OCI-LY7 (cell line): ENCODE measurements around the gene CPLX3. TPM values are rescaled to one million over a fixed set of nuclear protein-coding genes. Genes with fewer than 3 reads are reported as not detected.

Source experiments
- BruUV-seq: library from RNA; stranded (reverse); fragments of 400-500 nt; replicated peaks from 2 replicates; lab custom pipeline; 2021; lab: Mats Ljungman, UMichigan
- CTCF ChIA-PET: fragments of 300-600 bp; sonication (Branson Sonifier 250); formaldehyde crosslinking; loops from one replicate; lab custom pipeline; 2022; ENCODE audit warnings: antibody characterized with exemption; ENCODE audit not compliant: unreplicated experiment; lab: Charles Lee
- POLR2A ChIA-PET: fragments of 300-600 bp; sonication (Branson Sonifier 250); formaldehyde crosslinking; loops from one replicate; lab custom pipeline; 2022; ENCODE audit warnings: antibody characterized with exemption; lab: Charles Lee
- DNase-seq: peaks from one replicate; pipeline ENCODE4 v3.0.0-alpha.2; 2015; ENCODE audit warnings: low spot score
- H2AFZ ChIP-seq: fragments of 200-600 bp; sonication (generic), shearing (Covaris generic); 2 replicates; pipeline ENCODE4 v1.6.1; 2014; ENCODE audit warnings: mild to moderate bottlenecking, antibody characterized with exemption, low read length, moderate library complexity
- H3K27ac ChIP-seq: fragments of 200-600 bp; sonication (generic); 2 replicates; pipeline ENCODE4 v1.5.1; 2014; ENCODE audit warnings: mixed run types, low read depth, mild to moderate bottlenecking, moderate library complexity, low read length, inconsistent platforms; ENCODE audit not compliant: poor library complexity, severe bottlenecking
- H3K36me3 ChIP-seq: fragments of 200-600 bp; sonication (generic); 2 replicates; pipeline ENCODE4 v1.6.1; 2014; ENCODE audit warnings: mild to moderate bottlenecking, antibody characterized with exemption, low read length, moderate library complexity, mixed read lengths; ENCODE audit not compliant: insufficient read depth
- H3K4me1 ChIP-seq: fragments of 200-600 bp; sonication (generic); 2 replicates; pipeline ENCODE4 v1.5.1; 2014; ENCODE audit warnings: mild to moderate bottlenecking, low read length; ENCODE audit not compliant: insufficient read depth, poor library complexity, severe bottlenecking
- H3K4me2 ChIP-seq: fragments of 200-600 bp; sonication (generic); 2 replicates; pipeline ENCODE4 v1.6.1; 2014; ENCODE audit warnings: mild to moderate bottlenecking, low read length
- H3K4me3 ChIP-seq: fragments of 200-600 bp; sonication (generic); 2 replicates; pipeline ENCODE4 v1.5.1; 2014; ENCODE audit warnings: mild to moderate bottlenecking, low read depth, low read length; ENCODE audit not compliant: poor library complexity, severe bottlenecking
- H3K79me2 ChIP-seq: fragments of 200-600 bp; sonication (generic); 2 replicates; pipeline ENCODE4 v1.6.1; 2016; ENCODE audit warnings: low read depth, mild to moderate bottlenecking, low read length, moderate library complexity, mixed read lengths; ENCODE audit not compliant: insufficient read depth
- H3K9me2 ChIP-seq: fragments of 200-600 bp; sonication (generic); 2 replicates; pipeline ENCODE4 v1.6.1; 2016; ENCODE audit warnings: mild to moderate bottlenecking, low read length, mixed read lengths; ENCODE audit not compliant: insufficient read depth
- H3K9me3 ChIP-seq: fragments of 200-600 bp; sonication (generic); 2 replicates; pipeline ENCODE4 v1.6.1; 2014; ENCODE audit warnings: mild to moderate bottlenecking, mixed run types, low read length, mixed read lengths
- H4K20me1 ChIP-seq: fragments of 200-600 bp; sonication (generic); 2 replicates; pipeline ENCODE4 v1.6.1; 2014; ENCODE audit warnings: mild to moderate bottlenecking, antibody characterized with exemption, low read length, moderate library complexity, mixed read lengths; ENCODE audit not compliant: insufficient read depth
- EZH2phosphoT487 ChIP-seq: fragments of 200-600 bp; sonication (generic); IDR thresholded peaks from 2 replicates; pipeline ENCODE4 v1.6.1; 2018; ENCODE audit warnings: low read depth, borderline replicate concordance, mild to moderate bottlenecking, mixed run types, antibody characterized with exemption, low read length, moderate library complexity, mixed read lengths
- intact Hi-C: fragments of 100-400 bp; cut with micrococcal nuclease; formaldehyde crosslinking; loops from one replicate; pipeline ENCODE4 v1.10.0; 2022; ENCODE audit not compliant: unreplicated experiment
- total RNA-seq, 2 experiments: library from RNA; depleted of rRNA in 1 of 2; stranded (reverse); fragments of >200 nt in 1 of 2; shearing (Covaris generic) in 1 of 2; gene quantifications; 2 replicates each; pipeline ENCODE4 v1.2.3, GENCODE V29; 2014 to 2022
- TF ChIP-seq, protein P1 (sequence below): fragments of 200-600 bp; sonication (generic); conservative IDR thresholded peaks from 2 replicates; pipeline ENCODE4 v1.5.1; 2014; ENCODE audit warnings: mild to moderate bottlenecking, antibody characterized with exemption, low read length, moderate library complexity, mixed read lengths

Gene CPLX3
- total RNA-seq, 2 experiments from 2014 or later, result 0.35 to 1.5 TPM

DNA sequence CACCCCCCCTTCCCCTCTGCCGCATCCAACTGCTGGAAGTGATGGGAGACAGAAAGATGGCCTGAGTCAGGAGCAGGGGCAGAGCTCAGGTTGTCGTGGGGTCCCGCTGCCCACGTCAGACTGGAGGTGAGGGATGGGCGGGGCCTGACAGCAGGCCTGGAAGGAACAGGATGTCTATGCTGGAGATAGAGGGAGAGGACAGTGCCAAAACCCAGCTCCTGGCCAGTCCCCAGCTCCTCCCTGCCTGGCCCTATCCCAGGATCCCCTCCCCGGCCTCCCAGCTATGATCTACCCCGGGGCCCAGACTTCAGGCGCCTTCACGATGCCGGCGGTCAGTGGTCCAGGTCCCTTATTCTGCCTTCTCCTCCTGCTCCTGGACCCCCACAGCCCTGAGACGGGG lies 13.9 kb upstream of the CPLX3 start, which contains the start of gene LMAN1L:
LMAN1L (plus strand) TSS at position 303 of the 400 bp plus-strand sequence; CDS start at position 323, 20 bp downstream.
- H3K4me1 ChIP-seq, result peaks cover 12% of the 10 kb centered on the region
- no peak within 1 kb of the TSS for H3K27ac ChIP-seq
- H3K9me3 ChIP-seq, result no peaks in the 10 kb centered on the region
- ChIA-PET CTCF (no interaction called here), POLR2A (no interaction called here)
- H4K20me1 ChIP-seq, result no peaks in the 10 kb centered on the region
- H2AFZ ChIP-seq, result no peak within 1 kb of the TSS
- intact Hi-C loops, result no loop called here
- H3K36me3 ChIP-seq, result no peaks in the 10 kb centered on the region
- no peak for DNase-seq
- no peak within 1 kb of the TSS for H3K4me2 ChIP-seq
- no peak within 1 kb of the TSS for H3K4me3 ChIP-seq
- H3K79me2 ChIP-seq, result no peaks in the 10 kb centered on the region
- no peak for TF ChIP-seq EZH2phosphoT487
- TF ChIP-seq, protein P1, sequence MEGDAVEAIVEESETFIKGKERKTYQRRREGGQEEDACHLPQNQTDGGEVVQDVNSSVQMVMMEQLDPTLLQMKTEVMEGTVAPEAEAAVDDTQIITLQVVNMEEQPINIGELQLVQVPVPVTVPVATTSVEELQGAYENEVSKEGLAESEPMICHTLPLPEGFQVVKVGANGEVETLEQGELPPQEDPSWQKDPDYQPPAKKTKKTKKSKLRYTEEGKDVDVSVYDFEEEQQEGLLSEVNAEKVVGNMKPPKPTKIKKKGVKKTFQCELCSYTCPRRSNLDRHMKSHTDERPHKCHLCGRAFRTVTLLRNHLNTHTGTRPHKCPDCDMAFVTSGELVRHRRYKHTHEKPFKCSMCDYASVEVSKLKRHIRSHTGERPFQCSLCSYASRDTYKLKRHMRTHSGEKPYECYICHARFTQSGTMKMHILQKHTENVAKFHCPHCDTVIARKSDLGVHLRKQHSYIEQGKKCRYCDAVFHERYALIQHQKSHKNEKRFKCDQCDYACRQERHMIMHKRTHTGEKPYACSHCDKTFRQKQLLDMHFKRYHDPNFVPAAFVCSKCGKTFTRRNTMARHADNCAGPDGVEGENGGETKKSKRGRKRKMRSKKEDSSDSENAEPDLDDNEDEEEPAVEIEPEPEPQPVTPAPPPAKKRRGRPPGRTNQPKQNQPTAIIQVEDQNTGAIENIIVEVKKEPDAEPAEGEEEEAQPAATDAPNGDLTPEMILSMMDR, result no peak
- BruUV-seq, result no TSS peak
- no peaks in the 10 kb centered on the region for H3K9me2 ChIP-seq

DNA sequence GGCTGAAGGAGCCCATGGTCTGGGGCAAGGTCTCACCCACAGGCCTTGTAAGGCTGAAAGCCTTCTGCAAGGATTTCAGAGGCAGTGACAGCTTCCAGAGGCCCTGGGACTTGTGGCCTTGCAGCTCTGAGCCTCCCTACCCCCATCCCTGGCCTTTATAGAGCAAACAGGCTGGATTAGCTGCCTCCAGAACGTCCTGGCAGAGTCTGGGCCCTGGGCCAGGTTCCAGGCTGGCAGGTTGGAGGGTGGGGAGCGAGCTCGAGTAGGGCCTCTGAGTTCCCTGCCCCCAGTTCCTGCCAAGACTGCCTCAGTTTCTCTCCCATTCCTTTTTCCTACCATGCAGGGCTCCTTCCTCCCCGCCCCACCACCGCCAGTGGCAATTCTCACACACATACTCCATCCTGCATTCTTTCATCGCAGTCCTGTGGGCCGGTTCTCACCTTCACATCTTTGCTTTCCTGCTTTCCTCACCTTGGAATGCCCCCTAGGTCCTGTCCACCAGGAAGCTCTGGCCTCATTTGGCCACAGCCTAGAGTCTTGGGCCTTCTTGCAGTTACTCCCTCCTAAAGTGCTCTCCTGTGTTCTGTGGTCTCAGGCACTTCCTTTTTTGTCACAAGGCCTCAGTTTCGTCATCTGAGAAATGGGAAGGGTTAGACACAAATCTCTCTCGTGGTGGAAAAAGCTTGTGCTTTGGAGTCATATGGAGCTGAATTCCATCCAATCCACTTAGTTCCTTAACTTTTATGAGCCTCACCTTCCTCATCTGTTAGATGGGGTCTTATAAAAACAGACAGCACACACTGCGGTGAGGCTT lies 11.1 kb upstream of the CPLX3 start:
- H4K20me1 ChIP-seq, result no peaks in the 10 kb centered on the region
- TF ChIP-seq, protein P1, result no peak
- TF ChIP-seq EZH2phosphoT487, result no peak
- no peaks in the 10 kb centered on the region for H3K36me3 ChIP-seq
- H3K4me2 ChIP-seq, result no peak overlapping the region
- ChIA-PET CTCF (no interaction called here), POLR2A (interaction anchor here (0.6 kb wide), 2 partner anchors 55 to 636 kb away, joined by 4 to 7 read pairs; partner anchors contain the start of gene SIN3A)
- no TSS peak for BruUV-seq
- no peak for DNase-seq
- H2AFZ ChIP-seq, result no peak overlapping the region
- no peaks in the 10 kb centered on the region for H3K9me3 ChIP-seq
- no peaks in the 10 kb centered on the region for H3K79me2 ChIP-seq
- intact Hi-C loops, result no loop called here
- no peak overlapping the region for H3K4me3 ChIP-seq
- peaks cover 18% of the 10 kb centered on the region for H3K4me1 ChIP-seq
- no peak overlapping the region for H3K27ac ChIP-seq
- H3K9me2 ChIP-seq, result no peaks in the 10 kb centered on the region

DNA sequence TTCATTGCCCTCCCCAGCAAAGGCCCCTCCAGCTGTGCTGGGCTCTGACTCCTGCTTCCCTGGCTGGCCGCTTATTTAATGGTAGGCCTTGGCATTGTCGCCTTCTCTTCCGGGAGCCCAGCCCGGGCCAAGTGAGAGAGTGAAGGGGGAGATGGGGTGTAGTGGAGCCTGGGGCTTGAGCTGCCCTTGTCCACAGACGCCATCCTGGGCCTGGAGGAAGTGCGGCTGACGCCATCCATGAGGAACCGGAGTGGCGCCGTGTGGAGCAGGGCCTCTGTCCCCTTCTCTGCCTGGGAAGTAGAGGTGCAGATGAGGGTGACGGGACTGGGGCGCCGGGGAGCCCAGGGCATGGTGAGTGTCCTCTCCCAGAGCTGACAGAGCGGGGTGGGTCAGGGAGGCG lies 10.5 kb upstream of the CPLX3 start:
- Histone ChIP-seq H3K9me3 (no peaks in the 10 kb centered on the region), H3K79me2 (no peaks in the 10 kb centered on the region), H4K20me1 (no peaks in the 10 kb centered on the region), H3K4me3 (no peak overlapping the region), H3K4me2 (no peak overlapping the region), H3K27ac (no peak overlapping the region), H2AFZ (no peak overlapping the region), H3K4me1 (peaks cover 25% of the 10 kb centered on the region), H3K9me2 (no peaks in the 10 kb centered on the region), H3K36me3 (no peaks in the 10 kb centered on the region)
- POLR2A ChIA-PET, result no interaction called here
- CTCF ChIA-PET, result no interaction called here
- no peak for DNase-seq
- no TSS peak for BruUV-seq
- TF ChIP-seq, protein P1, result no peak
- TF ChIP-seq EZH2phosphoT487, result no peak
- intact Hi-C loops, result no loop called here
